Measurements from ENCODE around the gene OSER1.

Gene OSER1

GRCh38 chr20:44254073-44254472 lies 43.5 kb upstream of the OSER1 start:
- no peak overlapping the region for H3K4me3 ChIP-seq (ENCODE audit: low read depth, low read length)
- H3K4me2 ChIP-seq (ENCODE audit: low read length): no peak overlapping the region
- H3K27ac ChIP-seq: no peak overlapping the region
- no peaks in the 10 kb centered on the region for H3K9me3 ChIP-seq (ENCODE audit: control insufficient read depth, low read length)
- no peak overlapping the region for H3K9ac ChIP-seq
- no peaks in the 10 kb centered on the region for H3K36me3 ChIP-seq (ENCODE audit: control insufficient read depth, insufficient read depth, low read length)
- TF ChIP-seq, protein P1, sequence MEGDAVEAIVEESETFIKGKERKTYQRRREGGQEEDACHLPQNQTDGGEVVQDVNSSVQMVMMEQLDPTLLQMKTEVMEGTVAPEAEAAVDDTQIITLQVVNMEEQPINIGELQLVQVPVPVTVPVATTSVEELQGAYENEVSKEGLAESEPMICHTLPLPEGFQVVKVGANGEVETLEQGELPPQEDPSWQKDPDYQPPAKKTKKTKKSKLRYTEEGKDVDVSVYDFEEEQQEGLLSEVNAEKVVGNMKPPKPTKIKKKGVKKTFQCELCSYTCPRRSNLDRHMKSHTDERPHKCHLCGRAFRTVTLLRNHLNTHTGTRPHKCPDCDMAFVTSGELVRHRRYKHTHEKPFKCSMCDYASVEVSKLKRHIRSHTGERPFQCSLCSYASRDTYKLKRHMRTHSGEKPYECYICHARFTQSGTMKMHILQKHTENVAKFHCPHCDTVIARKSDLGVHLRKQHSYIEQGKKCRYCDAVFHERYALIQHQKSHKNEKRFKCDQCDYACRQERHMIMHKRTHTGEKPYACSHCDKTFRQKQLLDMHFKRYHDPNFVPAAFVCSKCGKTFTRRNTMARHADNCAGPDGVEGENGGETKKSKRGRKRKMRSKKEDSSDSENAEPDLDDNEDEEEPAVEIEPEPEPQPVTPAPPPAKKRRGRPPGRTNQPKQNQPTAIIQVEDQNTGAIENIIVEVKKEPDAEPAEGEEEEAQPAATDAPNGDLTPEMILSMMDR (IDR thresholded peaks at IDR 0.05): no peak
- H3K4me1 ChIP-seq: no peaks in the 10 kb centered on the region
- H3K27me3 ChIP-seq (ENCODE audit: control insufficient read depth, insufficient read depth, low read length): no peaks in the 10 kb centered on the region
- peaks cover 43% of the 10 kb centered on the region for H3K79me2 ChIP-seq
- no peak overlapping the region for H2AFZ ChIP-seq

DNA sequence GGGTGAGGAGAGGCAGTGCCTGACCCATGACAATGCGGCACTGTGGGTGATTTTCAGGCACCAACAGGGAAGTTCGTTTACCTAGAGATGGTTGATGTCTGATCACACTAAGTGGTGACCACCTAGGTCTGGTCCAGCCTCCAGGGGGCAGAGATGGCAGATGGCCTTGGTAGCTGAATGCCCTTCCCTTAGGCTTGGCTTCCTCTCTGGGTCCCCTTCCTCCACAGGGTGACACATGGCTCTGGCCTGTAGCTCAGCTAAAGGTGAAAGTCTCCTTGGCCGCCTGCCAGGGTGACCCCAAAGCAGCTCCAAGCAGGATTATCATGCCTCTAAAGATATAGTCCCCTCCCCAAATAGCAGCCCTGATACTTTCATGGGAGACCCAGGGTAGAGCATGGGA lies 43.0 kb upstream of the OSER1 start:
- TF ChIP-seq, protein P1 (IDR thresholded peaks at IDR 0.05): no peak
- Histone ChIP-seq H3K36me3 (ENCODE audit: control insufficient read depth, insufficient read depth, low read length) (no peaks in the 10 kb centered on the region), H3K27ac (no peak overlapping the region), H3K4me1 (no peaks in the 10 kb centered on the region), H3K79me2 (peaks cover 44% of the 10 kb centered on the region), H3K9me3 (ENCODE audit: control insufficient read depth, low read length) (no peaks in the 10 kb centered on the region), H3K4me2 (ENCODE audit: low read length) (no peak overlapping the region), H3K4me3 (ENCODE audit: low read depth, low read length) (no peak overlapping the region), H2AFZ (no peak overlapping the region), H3K9ac (no peak overlapping the region), H3K27me3 (ENCODE audit: control insufficient read depth, insufficient read depth, low read length) (no peaks in the 10 kb centered on the region)

DNA sequence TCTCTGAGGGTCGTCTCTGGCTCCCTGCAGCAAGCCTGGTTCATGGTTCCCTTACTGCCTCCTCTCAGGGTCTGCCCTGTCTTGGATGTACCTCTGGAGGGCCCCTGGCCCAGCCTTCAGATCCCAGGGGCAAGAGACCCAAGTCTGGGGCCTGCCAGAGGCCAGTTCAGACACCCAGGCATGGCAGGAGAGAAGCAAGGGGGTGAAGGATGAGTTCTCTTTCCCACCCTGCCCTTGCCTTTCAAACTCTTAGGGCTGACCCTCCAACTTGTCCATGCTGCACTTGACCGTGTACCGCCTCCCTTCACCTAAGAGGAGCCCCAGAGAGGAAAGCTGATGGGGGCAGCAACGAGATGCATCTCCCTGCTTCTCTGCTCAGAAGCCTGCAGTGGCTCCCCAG lies 40.7 kb upstream of the OSER1 start:
- TF ChIP-seq, protein P1 (IDR thresholded peaks at IDR 0.05): no peak
- H3K36me3 ChIP-seq (ENCODE audit: control insufficient read depth, insufficient read depth, low read length): no peaks in the 10 kb centered on the region
- no peak overlapping the region for H3K9ac ChIP-seq
- H3K9me3 ChIP-seq (ENCODE audit: control insufficient read depth, low read length): no peaks in the 10 kb centered on the region
- peaks cover 45% of the 10 kb centered on the region for H3K79me2 ChIP-seq
- H3K4me1 ChIP-seq: peaks cover 7% of the 10 kb centered on the region
- no peak overlapping the region for H3K4me3 ChIP-seq (ENCODE audit: low read depth, low read length)
- H3K27me3 ChIP-seq (ENCODE audit: control insufficient read depth, insufficient read depth, low read length): no peaks in the 10 kb centered on the region
- no peak overlapping the region for H2AFZ ChIP-seq
- no peak overlapping the region for H3K27ac ChIP-seq
- no peak overlapping the region for H3K4me2 ChIP-seq (ENCODE audit: low read length)

- Histone ChIP-seq H3K79me2 (peaks cover 25% of the 10 kb centered on the region), H3K4me2 (ENCODE audit: low read length) (no peak overlapping the region), H3K27ac (peak overlapping the region; percentile 17), H3K4me1 (peaks cover 12% of the 10 kb centered on the region), H2AFZ (peak overlapping the region; percentile 35), H3K9me3 (ENCODE audit: control insufficient read depth, low read length) (no peaks in the 10 kb centered on the region), H3K36me3 (ENCODE audit: control insufficient read depth, insufficient read depth, low read length) (no peaks in the 10 kb centered on the region), H3K9ac (no peak overlapping the region), H3K27me3 (ENCODE audit: control insufficient read depth, insufficient read depth, low read length) (no peaks in the 10 kb centered on the region), H3K4me3 (ENCODE audit: low read depth, low read length) (no peak overlapping the region)
- TF ChIP-seq, protein P1 (IDR thresholded peaks at IDR 0.05): no peak
Observed at GRCh38 chr20:44248410-44248759, 37.8 kb upstream of the OSER1 start.

DNA sequence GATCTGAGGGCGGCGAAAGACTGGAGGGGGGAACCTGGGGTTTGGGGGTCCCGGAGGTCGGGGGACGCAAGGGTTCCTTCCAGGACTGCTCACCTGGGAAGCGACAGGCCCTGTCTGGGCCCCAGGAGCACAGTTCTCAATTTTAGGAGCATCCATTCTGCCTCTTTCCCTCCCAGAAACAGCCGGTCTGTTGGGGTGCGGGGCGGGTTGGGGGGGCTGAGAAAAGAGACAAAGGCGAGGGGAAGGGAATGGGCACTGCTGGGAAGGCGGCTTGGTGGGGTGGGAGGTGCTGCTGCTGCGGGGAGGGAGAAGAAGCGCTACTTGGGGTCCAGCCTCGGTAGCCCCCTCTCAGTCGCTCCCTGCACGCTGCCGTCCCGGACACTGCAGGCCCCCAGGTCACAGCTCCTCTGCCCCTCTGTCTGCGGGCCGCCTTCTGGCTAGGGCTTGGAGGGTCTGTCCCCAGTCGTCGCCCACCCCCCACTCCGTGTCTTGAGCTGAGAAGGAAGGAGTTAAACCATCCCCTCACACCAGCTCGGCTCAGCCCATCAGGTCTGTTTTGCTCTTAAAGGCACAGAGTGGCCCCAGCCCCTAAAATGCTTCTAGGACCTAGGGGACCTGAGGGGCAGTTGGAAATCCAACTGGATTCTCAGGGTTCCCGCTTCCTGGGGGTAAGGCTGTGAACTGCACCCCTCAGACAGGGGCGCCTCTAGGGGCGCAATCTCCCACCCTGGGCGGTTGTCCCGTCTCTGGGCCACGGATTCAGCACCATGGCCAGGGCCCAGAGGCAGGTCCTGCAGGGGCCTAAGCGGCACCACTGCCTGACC lies 37.2 kb upstream of the OSER1 start:
- H3K9ac ChIP-seq: peak overlapping the region; percentile 55
- H3K9me3 ChIP-seq (ENCODE audit: control insufficient read depth, low read length): no peaks in the 10 kb centered on the region
- peak overlapping the region; percentile 75 for H3K27ac ChIP-seq
- peaks cover 22% of the 10 kb centered on the region for H3K79me2 ChIP-seq
- H3K27me3 ChIP-seq (ENCODE audit: control insufficient read depth, insufficient read depth, low read length): no peaks in the 10 kb centered on the region
- peak overlapping the region; percentile 38 for H3K4me2 ChIP-seq (ENCODE audit: low read length)
- H2AFZ ChIP-seq: peak overlapping the region; percentile 91
- H3K4me1 ChIP-seq: peaks cover 12% of the 10 kb centered on the region
- TF ChIP-seq, protein P1 (IDR thresholded peaks at IDR 0.05): peak; percentile 38
- no peak overlapping the region for H3K4me3 ChIP-seq (ENCODE audit: low read depth, low read length)
- no peaks in the 10 kb centered on the region for H3K36me3 ChIP-seq (ENCODE audit: control insufficient read depth, insufficient read depth, low read length)
